Mucosa of descending colon (tissue), 3 donors: ENCODE measurements around the gene GNG7. TPM values are rescaled to one million over a fixed set of nuclear protein-coding genes. Genes with fewer than 3 reads are reported as not detected.

Experiments used
- ATAC-seq: fragments of 200-7000 bp; cut with Tn5 transposase; one replicate; pipeline ENCODE4 v1.9.1; 2020; ENCODE audit warnings: mild to moderate bottlenecking, moderate library complexity
- DNase-seq, 3 donors: peaks; one replicate each; pipeline ENCODE4 v3.0.0-alpha.2; 2020
- H3K36me3 ChIP-seq: fragments of 200-600 bp; one replicate; pipeline ENCODE4 v1.8.0; 2021; ENCODE audit warnings: low read depth, mild to moderate bottlenecking
- H3K4me1 ChIP-seq: fragments of 200-600 bp; one replicate; pipeline ENCODE4 v1.8.0; 2021; ENCODE audit warnings: low read depth, mild to moderate bottlenecking
- H3K4me3 ChIP-seq: fragments of 200-600 bp; one replicate; pipeline ENCODE4 v1.8.0; 2021; ENCODE audit warnings: mild to moderate bottlenecking
- H3K9me3 ChIP-seq: fragments of 200-600 bp; one replicate; pipeline ENCODE4 v1.8.0; 2021; ENCODE audit warnings: mild to moderate bottlenecking
- intact Hi-C, 2 donors: fragments of 100-400 bp; cut with DNase I in 1 of 2; cut with micrococcal nuclease in 1 of 2; formaldehyde crosslinking; loops; one replicate each; pipeline versions ENCODE4 v1.11.0 to v1.11.1; 2022; cut with DNase I, micrococcal nuclease
- long read RNA-seq, 2 donors: library from polyadenylated mRNA; unstranded; transcript quantifications; one replicate each; pipeline ENCODE4 v2.0.0, GENCODE V29; 2019 to 2021
- total RNA-seq, 3 donors: library from RNA; stranded (reverse); fragmentation: NEBNext Ultra II Directional in 2 of 3; extraction: Animal tissue kit (Norgen Biotek cat#: 25700) in 2 of 3; gene quantifications; one replicate each; pipeline versions ENCODE4 v1.2.1 to v1.2.4, GENCODE V29; 2021 to 2023
- TF ChIP-seq, protein P1 (sequence below): fragments of 200-600 bp; IDR thresholded peaks from one replicate; pipeline ENCODE4 v1.8.0; 2022; ENCODE audit warnings: antibody characterized with exemption, mild to moderate bottlenecking
- donor health status: DM: no; HTN: no; CAD: no; lungs with moderate emphysema.
- donor health status: DM: no; HTN: no; CAD: no.
- donor health status: DM: no; HTN: yes; CAD: no.

The GNG7 gene
- total RNA-seq = 1 to 10 TPM; 2.5 to 6.9 (median 2.9) TPM
- long read RNA-seq, donor 1, full-length matches to known transcripts = 2 of 11 reads
- long read RNA-seq, donor 1, partial matches to known transcripts = 1 of 11 reads
- long read RNA-seq, donor 1, other reads (novel, unspliced or antisense) = 8 of 11 reads
- long read RNA-seq, donor 2, full-length matches to known transcripts = 1 of 2 reads
- long read RNA-seq, donor 2, partial matches to known transcripts = 0 of 2 reads
- long read RNA-seq, donor 2, other reads (novel, unspliced or antisense) = 1 of 2 reads

DNA sequence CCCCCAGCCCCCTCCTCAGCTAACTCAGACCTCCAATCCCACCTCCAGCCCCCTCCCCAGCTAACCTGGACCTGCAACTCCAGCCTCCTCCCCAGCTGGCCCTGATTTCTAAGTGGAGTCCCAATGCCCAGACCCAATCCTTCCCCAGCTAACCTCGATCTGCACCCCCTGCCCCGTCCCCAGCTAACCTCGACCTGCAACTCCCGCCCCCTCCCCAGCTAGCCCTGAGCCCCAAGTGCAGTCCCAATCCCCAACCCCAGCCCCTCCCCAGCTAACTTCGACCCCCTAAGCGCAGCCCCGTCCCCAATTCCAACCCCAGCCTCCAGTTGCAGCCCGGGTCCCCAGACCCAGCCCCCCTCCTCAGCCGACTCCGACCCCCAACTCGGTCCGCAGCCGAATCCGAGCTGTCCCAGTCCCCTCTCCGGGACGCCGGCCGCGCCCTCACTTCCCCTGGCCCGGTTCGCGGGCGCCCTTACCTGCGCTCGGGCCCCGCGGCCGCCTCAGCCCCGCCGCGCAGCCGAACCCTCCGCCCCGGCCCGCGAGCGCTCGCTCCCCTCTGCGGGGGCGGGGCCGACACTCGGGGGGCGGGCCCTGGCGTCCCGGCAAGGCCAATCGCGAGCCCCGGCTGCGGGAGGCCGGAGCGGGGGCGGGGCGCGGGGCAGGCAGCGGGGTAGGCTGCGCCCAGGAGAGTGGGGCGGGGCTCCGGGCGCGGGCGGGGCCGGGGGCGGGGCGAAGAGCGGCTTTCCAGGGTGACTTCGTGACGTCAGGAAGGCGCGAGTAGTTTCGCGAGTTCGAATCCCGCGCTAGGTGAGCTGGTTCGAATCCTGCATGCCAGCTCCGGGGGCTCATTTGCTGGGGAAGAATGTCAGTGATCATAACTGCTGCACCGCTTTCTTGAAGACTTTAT is at the start of gene GNG7:
GNG7 (minus strand) TSS at position 525 of the 907 bp plus-strand sequence. CDS start 182,006 bp downstream, outside the sequence.
- no peaks in the 10 kb centered on the region for H3K4me1 ChIP-seq
- TF ChIP-seq, protein P1, sequence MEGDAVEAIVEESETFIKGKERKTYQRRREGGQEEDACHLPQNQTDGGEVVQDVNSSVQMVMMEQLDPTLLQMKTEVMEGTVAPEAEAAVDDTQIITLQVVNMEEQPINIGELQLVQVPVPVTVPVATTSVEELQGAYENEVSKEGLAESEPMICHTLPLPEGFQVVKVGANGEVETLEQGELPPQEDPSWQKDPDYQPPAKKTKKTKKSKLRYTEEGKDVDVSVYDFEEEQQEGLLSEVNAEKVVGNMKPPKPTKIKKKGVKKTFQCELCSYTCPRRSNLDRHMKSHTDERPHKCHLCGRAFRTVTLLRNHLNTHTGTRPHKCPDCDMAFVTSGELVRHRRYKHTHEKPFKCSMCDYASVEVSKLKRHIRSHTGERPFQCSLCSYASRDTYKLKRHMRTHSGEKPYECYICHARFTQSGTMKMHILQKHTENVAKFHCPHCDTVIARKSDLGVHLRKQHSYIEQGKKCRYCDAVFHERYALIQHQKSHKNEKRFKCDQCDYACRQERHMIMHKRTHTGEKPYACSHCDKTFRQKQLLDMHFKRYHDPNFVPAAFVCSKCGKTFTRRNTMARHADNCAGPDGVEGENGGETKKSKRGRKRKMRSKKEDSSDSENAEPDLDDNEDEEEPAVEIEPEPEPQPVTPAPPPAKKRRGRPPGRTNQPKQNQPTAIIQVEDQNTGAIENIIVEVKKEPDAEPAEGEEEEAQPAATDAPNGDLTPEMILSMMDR = no peak
- intact Hi-C loops = no loop called here
- peak within 1 kb of the TSS; percentile 17 for H3K4me3 ChIP-seq
- H3K36me3 ChIP-seq = no peaks in the 10 kb centered on the region
- DNase-seq = peak; percentile 96 to 98 (median 97)
- peak; percentile 100 for ATAC-seq
- H3K9me3 ChIP-seq = no peaks in the 10 kb centered on the region

DNA sequence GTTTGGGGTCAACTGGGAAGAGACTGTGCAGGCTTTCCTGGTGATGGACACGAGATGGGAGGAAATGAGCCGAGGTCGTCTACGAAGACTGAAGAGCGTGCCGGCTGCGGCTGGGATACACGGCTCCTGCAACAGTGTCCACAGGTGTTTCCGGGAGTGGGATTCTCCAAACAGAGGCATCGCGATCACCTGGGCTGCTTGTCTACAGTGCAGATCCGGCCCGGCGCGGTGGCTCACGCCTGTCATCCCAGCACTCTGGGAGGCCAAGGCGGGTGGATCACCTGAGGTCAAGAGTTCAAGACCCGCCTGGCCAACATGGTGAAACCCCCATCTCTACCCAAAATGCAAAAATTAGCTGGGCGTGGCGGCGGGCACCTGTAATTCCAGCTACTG is 48.9 kb upstream of the GNG7 start:
- Histone ChIP-seq H3K9me3 (no peaks in the 10 kb centered on the region), H3K4me3 (no peak overlapping the region), H3K4me1 (peaks cover 2% of the 10 kb centered on the region), H3K36me3 (no peaks in the 10 kb centered on the region)
- DNase-seq = no peak
- TF ChIP-seq, protein P1 = no peak
- no peak for ATAC-seq
- intact Hi-C loops = loop anchor here in 1 of 2 donors (2.0 kb wide), 1 partner anchor 103 kb away; no protein-coding TSS in a partner anchor

DNA sequence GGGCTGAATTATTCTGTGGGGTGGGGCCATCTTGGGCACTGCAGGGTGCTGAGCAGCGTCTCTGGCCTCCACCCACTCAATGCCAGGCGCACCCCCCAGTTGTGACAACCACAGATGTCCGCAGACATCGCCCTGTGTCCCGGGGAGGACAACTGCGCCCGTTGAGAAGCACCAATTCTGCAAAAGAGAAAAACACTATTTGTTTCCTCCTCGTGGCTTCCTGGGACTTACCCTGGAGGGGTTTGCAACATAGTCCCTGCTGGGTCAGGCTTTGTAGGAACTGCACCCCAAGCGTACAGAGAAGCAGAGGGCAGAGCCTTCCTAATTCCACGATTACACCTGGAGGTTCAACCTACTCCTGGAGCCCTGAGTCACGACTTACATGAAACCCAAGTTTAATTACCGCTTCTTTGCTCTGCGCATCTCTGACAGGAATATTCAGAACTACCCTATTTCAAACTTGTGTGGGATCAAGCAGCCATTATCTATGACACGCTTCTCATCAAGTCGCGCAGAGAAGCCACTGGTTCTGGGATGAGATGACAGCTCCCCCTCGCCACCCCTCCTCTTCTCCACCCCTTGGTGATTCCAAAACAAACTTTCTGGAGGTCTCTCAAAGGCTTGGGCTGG is 48.4 kb upstream of the GNG7 start:
- no peaks in the 10 kb centered on the region for H3K9me3 ChIP-seq
- ATAC-seq = no peak
- no peak for DNase-seq
- intact Hi-C loops = loop anchor here in 1 of 2 donors (2.0 kb wide), 1 partner anchor 102 kb away; no protein-coding TSS in a partner anchor
- no peaks in the 10 kb centered on the region for H3K36me3 ChIP-seq
- H3K4me3 ChIP-seq = no peak overlapping the region
- peaks cover 2% of the 10 kb centered on the region for H3K4me1 ChIP-seq
- TF ChIP-seq, protein P1 = no peak

DNA sequence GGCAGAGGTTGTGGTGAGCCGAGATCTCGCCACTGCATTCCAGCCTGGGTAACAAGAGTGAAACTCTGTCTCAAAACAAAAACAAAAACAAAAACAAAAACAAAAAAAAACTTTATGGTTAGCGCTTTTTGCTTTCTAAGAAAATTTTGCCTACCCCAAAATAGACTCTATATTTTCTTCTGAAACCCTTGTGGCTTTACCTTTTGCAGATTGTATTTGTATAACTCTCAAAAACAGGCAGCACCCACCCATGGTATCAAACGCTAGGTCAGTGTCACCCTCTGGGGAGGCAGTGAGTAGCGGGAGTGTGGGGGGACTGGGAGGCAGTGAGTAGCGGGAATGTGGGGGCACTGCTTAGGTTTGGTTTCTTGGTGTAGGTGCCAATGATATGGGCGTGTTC is 44.9 kb upstream of the GNG7 start:
- intact Hi-C loops = loop anchor here in 1 of 2 donors (5.0 kb wide), 1 partner anchor 100 kb away; no protein-coding TSS in a partner anchor
- DNase-seq = no peak
- no peak overlapping the region for H3K4me3 ChIP-seq
- TF ChIP-seq, protein P1 = no peak
- H3K9me3 ChIP-seq = no peaks in the 10 kb centered on the region
- no peaks in the 10 kb centered on the region for H3K36me3 ChIP-seq
- peaks cover 2% of the 10 kb centered on the region for H3K4me1 ChIP-seq
- ATAC-seq = no peak

DNA sequence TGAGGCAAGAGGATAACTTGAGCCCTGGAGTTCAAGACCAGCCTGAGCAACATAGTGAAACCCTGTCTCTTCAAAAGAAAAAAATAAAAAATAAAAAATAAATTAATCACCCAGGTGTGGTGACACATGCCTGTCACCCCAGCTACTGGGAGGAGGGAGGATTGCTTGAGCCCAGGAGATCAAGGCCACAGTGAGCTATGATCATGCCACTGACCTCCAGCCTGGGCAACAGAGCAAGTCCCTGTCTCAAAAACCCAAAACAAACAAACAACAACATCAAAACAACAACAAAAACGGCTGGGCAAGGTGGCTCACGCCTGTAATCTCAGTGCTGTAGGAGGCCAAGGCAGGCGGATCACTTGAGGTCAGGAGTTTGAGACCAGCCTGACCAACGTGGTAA is 41.6 kb upstream of the GNG7 start:
- TF ChIP-seq, protein P1 = no peak
- no peaks in the 10 kb centered on the region for H3K9me3 ChIP-seq
- ATAC-seq = no peak
- H3K4me1 ChIP-seq = peaks cover 5% of the 10 kb centered on the region
- intact Hi-C loops = no loop called here
- no peaks in the 10 kb centered on the region for H3K36me3 ChIP-seq
- no peak overlapping the region for H3K4me3 ChIP-seq
- no peak for DNase-seq
